Endothelial cell of umbilical vein (primary cell): ENCODE data around the gene PCBP1.

Source experiments
- EZH2 ChIP-seq: IDR thresholded peaks from 2 replicates; pipeline ENCODE4 v1.6.1; 2012; ENCODE audit warnings: borderline replicate concordance, low read depth, mild to moderate bottlenecking, moderate library complexity, low read length, inconsistent platforms; ENCODE audit not compliant: severe bottlenecking
- GATA2 ChIP-seq: IDR thresholded peaks from 2 replicates; pipeline ENCODE4 v1.7.0; 2011; ENCODE audit warnings: low read depth, mild to moderate bottlenecking, moderate library complexity, mixed read lengths, low read length; ENCODE audit not compliant: insufficient read length, insufficient read depth
- MAX ChIP-seq: IDR thresholded peaks from 2 replicates; pipeline ENCODE4 v1.6.1; 2011; ENCODE audit not compliant: insufficient read depth, insufficient read length
- POLR2A ChIP-seq: IDR thresholded peaks from 2 replicates; pipeline ENCODE4 v1.6.1; 2012; ENCODE audit warnings: low read depth, mild to moderate bottlenecking, control low read depth, low read length
- POLR2AphosphoS5 ChIP-seq: IDR thresholded peaks from 2 replicates; pipeline ENCODE4 v1.6.1; 2012; ENCODE audit warnings: low read depth, mild to moderate bottlenecking, control low read depth, low read length, moderate library complexity; ENCODE audit not compliant: insufficient read depth
- TF ChIP-seq, protein P1 (sequence below), 2 donors: IDR thresholded peaks; 1 replicate in 1 of 2; 2 replicates in 1 of 2; pipeline ENCODE4 v1.5.1; 2011; ENCODE audit warnings: low read length in 2 of 2, mild to moderate bottlenecking in 2 of 2, moderate library complexity in 2 of 2, control low read depth in 1 of 2, inconsistent platforms in 1 of 2, low read depth in 1 of 2; ENCODE audit not compliant: insufficient read depth in 1 of 2; ENCODE audit errors: extremely low read depth in 1 of 2

GRCh38 chr2:70069049-70069448 is 18.2 kb upstream of the PCBP1 start:
- TF ChIP-seq POLR2A (no peak), GATA2 (no peak), MAX (no peak), EZH2 (no peak), POLR2AphosphoS5 (no peak)
- TF ChIP-seq, protein P1, sequence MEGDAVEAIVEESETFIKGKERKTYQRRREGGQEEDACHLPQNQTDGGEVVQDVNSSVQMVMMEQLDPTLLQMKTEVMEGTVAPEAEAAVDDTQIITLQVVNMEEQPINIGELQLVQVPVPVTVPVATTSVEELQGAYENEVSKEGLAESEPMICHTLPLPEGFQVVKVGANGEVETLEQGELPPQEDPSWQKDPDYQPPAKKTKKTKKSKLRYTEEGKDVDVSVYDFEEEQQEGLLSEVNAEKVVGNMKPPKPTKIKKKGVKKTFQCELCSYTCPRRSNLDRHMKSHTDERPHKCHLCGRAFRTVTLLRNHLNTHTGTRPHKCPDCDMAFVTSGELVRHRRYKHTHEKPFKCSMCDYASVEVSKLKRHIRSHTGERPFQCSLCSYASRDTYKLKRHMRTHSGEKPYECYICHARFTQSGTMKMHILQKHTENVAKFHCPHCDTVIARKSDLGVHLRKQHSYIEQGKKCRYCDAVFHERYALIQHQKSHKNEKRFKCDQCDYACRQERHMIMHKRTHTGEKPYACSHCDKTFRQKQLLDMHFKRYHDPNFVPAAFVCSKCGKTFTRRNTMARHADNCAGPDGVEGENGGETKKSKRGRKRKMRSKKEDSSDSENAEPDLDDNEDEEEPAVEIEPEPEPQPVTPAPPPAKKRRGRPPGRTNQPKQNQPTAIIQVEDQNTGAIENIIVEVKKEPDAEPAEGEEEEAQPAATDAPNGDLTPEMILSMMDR (IDR thresholded peaks at IDR 0.05; ENCODE audit: extremely low read depth in 1 of 2, insufficient read depth in 1 of 2, low read depth in 1 of 2, low read length in 2 of 2) = no peak
